NCI-H446 treated with DMSO at 0.1 percent for 48 hours (cell line): Measurements from ENCODE around the gene TOMM40.

Experiments
- DNase-seq: peaks from one replicate; lab custom pipeline; 2025; lab: John Stamatoyannopoulos, UW

The TOMM40 gene

GRCh38 chr19:44927746-44928145, 36.7 kb downstream of the TOMM40 start:
- peak; percentile 38 for DNase-seq

- DNase-seq = no peak
These were observed 39.0 kb downstream of the TOMM40 start for GRCh38 chr19:44930088-44930487.

DNA sequence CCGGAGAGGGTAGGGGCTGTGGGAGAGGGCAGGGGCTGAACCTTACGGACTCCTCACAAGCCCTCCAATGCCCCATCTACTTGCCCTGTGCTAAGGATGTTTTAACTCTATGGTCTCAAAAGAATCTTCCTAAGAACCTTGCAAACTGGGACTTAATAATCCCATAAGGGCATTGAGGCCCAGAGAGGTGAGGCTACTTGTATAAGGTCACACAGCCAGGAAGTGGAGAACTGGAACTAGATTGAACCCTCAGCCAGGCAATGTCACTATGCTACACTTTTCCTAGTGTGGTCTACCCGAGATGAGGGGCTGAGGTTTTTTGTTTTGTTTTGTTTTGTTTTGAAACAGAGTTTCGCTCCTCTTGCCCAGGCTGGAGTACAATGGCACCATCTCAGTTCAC, 40.5 kb downstream of the TOMM40 start:
- DNase-seq = no peak

GRCh38 chr19:44939668-44940067, 48.6 kb downstream of the TOMM40 start:
- no peak for DNase-seq

DNA sequence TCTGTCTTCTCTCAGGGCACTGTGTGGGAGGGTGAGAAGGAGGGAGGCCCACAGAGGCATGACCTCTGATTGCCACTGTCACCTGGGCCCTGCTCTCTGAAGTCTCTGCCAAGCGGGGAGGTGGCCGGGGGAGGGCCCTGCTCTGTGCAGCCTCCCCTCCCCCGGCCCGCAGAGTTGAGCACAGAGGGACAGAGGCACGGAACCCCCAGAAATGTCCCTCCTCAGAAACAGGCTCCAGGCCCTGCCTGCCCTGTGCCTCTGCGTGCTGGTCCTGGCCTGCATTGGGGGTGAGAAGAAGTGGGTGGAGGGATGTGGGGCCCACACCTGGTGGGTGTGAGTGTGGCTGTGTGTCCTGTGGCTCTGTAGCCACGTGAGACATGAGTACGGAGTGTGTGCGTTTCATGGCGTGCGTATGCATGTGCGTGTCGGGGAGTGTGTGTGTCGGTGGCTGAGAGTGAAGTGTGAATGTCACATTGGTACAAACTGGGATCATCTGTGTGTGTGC, 51.1 kb downstream of the TOMM40 start, which contains the start of gene APOC4:
Gene APOC4, plus strand, starts transcription at position 171 of the 505 bp plus-strand sequence. Its CDS starts 41 bp downstream, at position 212.
- DNase-seq = no peak

DNA sequence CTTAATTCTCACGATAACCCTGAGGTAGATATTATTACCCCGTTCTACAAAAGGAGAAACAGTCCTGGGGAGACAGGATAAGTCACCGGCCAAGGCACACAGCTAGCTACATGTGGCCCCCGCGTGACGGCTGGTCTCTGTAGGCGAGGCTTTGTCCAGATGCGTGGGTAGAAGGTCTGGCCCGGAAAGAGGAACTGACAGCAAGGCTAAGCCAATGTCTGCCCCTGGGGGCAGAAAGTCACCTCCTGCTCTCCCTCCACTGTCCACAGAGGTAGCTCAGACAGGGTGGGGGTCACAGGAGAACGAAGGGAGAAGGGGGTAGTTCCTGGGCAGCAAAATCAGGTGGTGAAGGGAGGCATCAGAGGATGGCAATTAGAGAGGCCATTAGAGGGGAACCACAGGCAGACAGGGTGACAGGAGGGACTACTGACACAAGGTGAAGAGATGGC, 52.8 kb downstream of the TOMM40 start:
- DNase-seq = no peak

DNA sequence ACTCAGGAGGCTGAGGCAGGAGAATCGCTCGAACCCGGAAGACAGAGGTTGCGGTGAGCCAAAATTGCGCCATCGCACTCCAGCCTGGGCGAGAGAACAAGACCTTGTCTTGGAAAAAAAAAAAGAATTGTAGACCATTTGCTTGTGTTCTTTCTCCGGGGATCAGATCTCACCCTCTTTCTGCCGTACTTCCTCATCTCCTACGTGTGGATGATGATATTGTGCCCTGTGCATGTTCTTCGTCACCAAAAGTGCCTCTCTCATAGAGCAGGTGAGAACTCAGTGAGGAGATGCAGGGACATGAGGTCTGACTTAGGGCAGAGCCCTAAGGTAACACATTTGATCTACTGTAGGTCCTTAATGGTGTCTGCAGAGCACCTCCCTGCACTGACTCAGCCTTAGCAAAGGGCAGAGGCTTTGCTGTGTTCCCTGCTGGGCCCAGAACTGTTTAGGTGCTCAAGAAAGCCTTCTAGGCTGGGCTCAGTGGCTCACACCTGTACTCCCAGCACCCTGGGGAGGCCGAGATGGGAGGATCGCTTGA, 56.1 kb downstream of the TOMM40 start:
- DNase-seq = no peak

- DNase-seq = no peak
These were observed 57.2 kb downstream of the TOMM40 start for GRCh38 chr19:44948237-44948636.

GRCh38 chr19:44948763-44949374, 57.8 kb downstream of the TOMM40 start:
- no peak for DNase-seq

- DNase-seq = no peak
These were observed 58.5 kb downstream of the TOMM40 start for GRCh38 chr19:44949550-44949949.

DNA sequence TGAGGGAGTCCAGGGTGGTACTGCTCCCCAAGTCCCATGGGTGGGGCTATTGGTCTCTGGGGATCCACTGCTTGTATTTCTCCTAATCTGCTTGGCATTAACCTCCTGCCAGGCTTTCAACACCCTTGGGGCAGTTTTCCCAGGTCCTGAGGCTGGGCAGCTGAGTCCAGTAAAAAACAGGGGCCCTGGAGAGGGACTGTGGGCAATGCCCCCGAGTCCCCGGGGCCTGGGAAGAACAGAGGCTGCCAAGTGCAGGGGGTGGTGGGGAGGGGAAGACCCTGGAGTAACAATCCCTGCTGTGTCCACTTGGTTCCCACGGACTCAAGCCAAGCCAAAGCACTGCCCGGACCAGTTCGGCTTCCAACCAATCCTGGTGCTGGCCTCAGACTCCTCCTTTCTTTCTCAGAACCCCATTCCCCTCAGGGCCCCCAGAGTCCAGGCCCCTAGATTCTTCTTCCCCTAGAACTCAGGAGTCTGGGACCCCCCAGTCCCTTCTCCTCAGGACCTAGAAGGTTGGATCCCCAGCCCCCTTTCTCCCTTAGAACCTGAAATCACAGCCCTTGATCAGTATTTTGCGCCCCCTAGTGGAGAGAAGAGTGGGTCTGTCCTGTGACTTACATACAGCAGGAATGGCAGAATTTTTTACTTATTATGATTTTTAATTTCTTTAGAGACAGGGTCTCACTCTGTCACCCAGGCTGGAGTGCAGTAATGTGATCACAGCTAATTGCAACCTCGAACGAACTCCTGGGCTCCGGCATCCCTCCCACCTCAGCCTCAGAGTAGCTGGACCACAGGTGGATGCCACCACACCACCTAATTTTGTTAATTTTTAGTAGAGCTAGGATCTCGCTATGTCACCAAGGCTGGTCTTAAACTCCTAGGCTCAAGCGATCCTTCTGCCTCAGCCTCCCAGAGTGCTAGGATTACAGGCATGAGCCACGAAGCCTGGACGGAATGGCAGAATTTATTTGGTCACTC, 60.4 kb downstream of the TOMM40 start:
- DNase-seq = peak; percentile 19
